HG02973 (cell line): ENCODE data around the gene EP300.
"Not testable (repeated sequence)": the region's sequence is repeated elsewhere in the genome, so short reads cannot be mapped to it uniquely, and the experiment has no call there.

Experiments
- ATAC-seq: cut with Tn5 transposase; IDR thresholded peaks from one replicate; pipeline ENCODE4 v1.9.1; 2021; ENCODE audit warnings: moderate library complexity; ENCODE audit not compliant: unreplicated experiment

Gene EP300

DNA sequence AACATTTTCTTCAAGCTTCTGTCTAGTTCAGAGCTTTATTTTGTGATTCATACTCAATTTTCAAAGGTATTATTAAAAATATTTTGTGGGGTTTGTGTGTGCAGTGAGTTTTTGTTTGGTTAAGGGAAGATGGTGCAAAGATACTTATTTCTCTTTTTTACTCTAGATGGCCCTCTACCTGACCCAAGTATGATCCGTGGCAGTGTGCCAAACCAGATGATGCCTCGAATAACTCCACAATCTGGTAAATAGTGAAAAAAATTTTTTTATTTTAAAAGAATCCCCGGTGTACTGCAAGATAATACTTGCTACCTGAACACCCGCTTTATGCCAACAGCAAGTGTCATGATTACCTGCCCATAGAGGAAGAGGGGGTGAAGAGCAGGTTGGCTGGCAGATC is 54.2 kb downstream of the EP300 start:
- no peak for ATAC-seq

DNA sequence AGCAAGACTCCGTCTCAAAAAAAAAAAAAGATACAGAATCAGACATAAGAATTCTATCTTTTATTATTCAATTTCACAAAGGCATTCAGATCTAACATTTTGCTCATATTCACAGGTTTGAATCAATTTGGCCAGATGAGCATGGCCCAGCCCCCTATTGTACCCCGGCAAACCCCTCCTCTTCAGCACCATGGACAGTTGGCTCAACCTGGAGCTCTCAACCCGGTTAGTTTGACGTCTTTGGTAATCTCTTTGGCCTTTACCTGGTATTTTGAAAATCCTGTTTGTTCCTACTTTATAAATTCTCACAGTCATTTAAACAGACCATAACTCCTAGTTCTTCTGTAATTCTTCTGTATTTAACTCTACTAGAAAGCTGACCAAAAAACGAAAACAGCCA is 55.3 kb downstream of the EP300 start:
- no peak for ATAC-seq

DNA sequence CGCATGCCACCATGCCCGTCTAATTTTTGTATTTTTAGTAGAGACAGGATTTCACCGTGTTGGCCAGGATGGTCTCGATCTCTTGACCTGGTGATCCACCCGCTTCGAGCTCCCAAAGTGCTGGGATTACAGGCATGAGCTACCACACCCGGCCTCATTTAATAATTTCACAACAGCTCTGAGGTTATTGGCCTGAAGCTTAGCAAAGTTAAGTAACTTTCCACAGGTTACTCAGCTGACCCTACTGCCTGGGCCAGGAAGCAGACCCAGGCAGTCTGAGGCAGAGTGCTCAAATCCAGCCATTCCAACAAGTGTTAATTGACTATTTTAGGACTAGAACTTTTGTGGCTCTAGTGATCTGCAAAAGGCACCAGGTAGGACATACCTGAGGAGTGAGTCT is 60.5 kb downstream of the EP300 start:
- no peak for ATAC-seq

DNA sequence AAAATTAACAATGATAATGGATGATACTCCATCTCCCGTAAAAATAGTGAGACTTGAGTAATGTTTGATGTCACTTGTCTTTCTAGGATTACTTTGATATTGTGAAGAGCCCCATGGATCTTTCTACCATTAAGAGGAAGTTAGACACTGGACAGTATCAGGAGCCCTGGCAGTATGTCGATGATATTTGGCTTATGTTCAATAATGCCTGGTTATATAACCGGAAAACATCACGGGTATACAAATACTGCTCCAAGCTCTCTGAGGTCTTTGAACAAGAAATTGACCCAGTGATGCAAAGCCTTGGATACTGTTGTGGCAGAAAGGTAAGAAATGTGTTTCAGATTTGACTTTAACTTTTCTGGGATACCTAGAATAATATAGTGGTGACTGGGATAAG is 64.7 kb downstream of the EP300 start:
- ATAC-seq = no peak

DNA sequence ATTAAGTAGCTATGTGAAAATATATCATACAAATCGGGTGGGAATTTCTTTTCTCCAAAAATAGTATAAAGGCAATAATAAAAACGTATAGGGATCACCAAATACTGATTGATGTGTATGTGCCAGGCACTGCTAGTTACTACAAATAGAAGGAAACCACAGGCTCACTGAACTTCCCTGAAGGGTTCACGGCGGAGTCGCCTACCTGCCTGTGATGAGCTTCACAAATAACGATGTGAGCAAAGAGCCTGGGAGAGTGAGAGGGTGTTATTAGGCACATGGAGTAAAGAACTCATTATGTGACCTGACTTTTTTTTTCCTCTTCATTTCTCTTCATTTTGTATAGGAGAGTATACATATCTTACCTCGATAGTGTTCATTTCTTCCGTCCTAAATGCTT is 76.8 kb downstream of the EP300 start:
- ATAC-seq = no peak

DNA sequence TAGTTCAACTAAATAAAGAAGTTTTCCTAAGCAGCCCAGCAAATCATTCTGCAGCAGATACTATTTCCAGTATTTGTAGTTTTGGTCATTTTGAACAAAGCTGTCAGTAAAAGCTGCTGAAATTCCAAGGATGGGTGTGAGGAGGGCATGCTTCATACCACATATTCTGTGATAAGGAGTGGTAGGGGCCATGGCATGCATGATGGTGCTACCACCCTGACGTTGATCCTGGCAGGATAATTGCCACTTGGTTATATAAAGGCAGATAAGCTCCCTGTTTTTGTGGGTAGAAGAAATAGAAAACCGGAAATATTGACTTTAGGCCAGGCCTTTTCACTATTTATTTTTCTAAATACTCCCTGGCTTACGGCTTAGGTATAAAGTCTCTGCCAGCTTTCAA is 79.6 kb downstream of the EP300 start:
- ATAC-seq = no peak

DNA sequence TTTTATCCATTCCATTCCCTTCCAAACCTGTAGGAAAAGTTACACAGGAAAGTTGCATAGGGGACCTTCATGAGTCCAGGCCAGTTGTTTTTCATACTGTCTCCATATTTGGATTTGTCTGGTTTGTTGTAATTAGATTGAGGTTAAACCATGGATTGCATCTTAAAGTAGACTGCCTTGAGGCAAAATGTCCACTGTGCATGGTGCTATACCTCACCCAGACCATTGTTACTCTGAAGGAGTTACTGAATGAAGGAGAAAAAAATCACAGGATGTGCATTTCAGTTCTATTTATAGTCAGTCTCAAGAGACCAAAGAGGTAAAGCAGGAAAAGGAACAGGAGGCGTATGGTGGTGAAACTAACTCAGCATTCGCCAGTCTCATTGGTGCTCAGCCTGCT is 83.2 kb downstream of the EP300 start:
- ATAC-seq = no peak

DNA sequence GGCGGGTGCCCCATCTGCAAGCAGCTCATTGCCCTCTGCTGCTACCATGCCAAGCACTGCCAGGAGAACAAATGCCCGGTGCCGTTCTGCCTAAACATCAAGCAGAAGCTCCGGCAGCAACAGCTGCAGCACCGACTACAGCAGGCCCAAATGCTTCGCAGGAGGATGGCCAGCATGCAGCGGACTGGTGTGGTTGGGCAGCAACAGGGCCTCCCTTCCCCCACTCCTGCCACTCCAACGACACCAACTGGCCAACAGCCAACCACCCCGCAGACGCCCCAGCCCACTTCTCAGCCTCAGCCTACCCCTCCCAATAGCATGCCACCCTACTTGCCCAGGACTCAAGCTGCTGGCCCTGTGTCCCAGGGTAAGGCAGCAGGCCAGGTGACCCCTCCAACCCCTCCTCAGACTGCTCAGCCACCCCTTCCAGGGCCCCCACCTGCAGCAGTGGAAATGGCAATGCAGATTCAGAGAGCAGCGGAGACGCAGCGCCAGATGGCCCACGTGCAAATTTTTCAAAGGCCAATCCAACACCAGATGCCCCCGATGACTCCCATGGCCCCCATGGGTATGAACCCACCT is 84.7 kb downstream of the EP300 start:
- ATAC-seq = no peak

DNA sequence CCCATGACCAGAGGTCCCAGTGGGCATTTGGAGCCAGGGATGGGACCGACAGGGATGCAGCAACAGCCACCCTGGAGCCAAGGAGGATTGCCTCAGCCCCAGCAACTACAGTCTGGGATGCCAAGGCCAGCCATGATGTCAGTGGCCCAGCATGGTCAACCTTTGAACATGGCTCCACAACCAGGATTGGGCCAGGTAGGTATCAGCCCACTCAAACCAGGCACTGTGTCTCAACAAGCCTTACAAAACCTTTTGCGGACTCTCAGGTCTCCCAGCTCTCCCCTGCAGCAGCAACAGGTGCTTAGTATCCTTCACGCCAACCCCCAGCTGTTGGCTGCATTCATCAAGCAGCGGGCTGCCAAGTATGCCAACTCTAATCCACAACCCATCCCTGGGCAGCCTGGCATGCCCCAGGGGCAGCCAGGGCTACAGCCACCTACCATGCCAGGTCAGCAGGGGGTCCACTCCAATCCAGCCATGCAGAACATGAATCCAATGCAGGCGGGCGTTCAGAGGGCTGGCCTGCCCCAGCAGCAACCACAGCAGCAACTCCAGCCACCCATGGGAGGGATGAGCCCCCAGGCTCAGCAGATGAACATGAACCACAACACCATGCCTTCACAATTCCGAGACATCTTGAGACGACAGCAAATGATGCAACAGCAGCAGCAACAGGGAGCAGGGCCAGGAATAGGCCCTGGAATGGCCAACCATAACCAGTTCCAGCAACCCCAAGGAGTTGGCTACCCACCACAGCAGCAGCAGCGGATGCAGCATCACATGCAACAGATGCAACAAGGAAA is 85.4 kb downstream of the EP300 start:
- no peak for ATAC-seq

DNA sequence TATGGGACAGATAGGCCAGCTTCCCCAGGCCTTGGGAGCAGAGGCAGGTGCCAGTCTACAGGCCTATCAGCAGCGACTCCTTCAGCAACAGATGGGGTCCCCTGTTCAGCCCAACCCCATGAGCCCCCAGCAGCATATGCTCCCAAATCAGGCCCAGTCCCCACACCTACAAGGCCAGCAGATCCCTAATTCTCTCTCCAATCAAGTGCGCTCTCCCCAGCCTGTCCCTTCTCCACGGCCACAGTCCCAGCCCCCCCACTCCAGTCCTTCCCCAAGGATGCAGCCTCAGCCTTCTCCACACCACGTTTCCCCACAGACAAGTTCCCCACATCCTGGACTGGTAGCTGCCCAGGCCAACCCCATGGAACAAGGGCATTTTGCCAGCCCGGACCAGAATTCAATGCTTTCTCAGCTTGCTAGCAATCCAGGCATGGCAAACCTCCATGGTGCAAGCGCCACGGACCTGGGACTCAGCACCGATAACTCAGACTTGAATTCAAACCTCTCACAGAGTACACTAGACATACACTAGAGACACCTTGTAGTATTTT is 86.1 kb downstream of the EP300 start:
- no peak for ATAC-seq

DNA sequence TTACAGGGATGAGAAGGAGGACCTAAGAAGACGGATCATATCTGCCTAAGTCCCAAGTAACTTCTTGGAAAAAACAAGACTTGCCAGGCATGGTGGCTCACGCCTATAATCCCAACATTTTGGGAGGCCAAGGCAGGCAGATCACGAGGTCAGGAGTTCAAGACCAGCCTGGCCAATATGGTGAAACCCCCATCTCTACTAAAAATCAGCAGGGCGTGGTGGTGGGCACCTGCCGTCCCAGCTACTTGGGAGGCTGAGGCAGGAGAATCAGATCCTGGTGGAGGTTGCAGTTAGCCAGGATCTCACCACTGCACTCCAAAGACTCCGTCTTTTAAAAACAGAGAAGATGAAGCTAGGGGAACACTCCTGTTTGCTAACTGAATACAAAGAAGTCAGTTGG is 88.0 kb downstream of the EP300 start:
- not testable (repeated sequence) for ATAC-seq

DNA sequence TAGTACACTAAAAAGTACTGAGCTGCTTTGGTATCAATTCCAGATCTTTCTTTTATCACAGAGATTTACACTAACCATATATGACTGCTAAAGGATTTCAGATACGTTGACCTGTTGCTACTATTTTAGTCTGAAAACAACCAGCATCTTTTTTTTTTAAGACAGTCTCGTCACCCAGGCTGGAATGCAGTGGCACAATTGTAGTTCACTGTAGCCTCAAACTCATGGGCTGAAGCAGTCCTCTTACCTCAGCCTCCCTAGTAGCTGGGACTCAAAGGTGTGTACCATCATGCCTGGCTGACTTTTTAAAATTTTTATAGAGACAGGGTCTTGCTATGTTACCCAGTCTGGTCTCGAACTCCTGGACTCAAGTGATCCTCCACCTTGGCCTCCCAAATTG is 88.5 kb downstream of the EP300 start:
- ATAC-seq = no peak

DNA sequence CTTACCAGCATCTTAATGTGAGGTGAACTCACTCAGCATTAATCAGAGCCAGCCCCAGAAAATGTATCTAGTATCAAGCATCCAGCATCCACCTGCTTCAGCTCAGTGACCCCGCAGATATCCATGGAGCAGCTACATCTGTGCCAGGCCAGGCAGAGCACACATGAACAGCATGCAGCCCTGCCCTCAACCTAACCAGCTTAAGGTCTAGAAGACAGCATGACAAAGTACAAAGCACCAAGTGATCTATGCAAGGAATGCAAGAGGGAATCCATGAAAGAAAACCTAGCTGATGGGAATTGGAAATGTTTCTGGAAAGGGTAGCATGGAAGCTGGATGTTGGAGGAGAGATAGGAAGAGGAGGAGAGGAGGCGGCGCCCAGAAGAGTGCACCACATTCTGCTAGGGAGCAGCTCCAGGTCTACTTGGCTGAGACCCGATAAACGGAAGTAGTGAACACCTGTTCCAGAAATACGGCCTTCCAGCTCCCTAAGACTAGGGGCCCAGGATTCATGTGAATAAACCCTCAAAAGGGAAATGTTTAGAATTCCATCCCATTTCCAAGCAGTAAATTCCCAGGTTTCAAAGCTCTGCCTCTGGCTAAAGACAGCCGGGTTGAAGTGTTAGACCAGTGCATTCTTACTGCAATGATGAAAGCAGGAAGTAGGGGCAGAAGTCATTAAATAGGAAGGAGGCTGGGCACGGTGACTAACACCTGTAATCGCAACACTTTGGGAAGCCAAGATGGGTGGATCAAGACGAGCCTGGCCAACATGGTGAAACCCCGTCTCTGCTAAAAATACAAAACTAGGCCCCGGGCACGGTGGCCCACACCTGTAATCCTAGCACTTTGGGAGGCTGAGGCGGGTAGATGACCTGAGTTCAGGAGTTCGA is 89.2 kb downstream of the EP300 start:
- no peak for ATAC-seq

DNA sequence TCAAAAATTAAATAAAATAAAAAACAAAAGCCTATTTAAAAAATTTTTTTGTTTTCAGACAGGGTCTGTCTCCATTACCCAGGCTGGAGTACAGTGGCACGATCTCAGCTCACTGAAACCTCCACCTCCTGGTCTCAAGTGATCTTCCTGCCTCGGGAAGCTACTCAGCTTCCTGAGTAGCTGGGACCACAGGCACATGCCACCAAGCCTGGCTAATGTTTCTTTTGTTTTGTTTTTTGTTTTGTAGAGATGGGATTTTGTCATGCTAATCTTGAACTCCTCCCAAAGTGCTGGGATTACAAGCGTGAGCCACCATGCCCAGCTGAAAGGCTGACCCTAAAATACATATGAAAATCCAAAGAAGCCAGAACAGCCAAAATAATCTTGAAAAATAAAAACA is 92.3 kb downstream of the EP300 start:
- no peak for ATAC-seq

DNA sequence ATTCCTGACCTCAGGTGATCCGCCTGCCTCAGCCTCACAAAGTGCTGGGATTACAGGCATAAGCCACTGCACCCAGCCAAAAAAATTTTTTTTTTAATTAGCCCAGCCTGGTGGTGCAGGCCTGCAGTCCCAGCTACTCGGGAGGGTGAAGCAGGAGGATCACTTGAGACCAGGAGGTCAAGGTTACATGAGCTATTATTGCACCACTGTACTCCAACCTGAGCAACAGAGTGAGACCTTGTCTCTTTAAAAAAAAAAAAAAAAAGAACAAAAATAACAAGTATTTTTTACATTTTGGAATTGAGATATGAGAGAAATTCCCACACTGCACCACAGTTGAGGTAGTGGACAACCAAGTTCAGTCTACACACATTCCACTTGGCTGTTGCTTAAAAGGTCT is 99.1 kb downstream of the EP300 start:
- ATAC-seq = no peak

DNA sequence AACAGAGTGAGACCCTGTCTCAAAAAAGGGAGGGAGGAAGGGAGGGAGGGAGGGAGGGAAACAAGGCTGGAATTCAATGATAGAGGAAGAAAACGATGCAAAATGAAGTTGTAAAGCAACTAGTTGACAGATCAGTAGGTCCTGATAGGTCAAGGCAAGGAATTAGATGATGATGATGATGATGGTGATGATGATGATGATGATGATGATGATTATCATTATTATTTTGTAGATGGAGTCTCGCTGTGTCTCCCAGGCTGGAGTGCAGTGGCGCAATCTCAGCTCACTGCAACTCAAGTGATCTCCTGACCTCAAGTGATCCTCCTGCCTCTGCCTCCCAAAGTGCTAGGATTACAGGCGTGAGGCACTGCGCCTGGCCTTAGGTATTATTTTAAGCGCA is 101.4 kb downstream of the EP300 start:
- no peak for ATAC-seq

DNA sequence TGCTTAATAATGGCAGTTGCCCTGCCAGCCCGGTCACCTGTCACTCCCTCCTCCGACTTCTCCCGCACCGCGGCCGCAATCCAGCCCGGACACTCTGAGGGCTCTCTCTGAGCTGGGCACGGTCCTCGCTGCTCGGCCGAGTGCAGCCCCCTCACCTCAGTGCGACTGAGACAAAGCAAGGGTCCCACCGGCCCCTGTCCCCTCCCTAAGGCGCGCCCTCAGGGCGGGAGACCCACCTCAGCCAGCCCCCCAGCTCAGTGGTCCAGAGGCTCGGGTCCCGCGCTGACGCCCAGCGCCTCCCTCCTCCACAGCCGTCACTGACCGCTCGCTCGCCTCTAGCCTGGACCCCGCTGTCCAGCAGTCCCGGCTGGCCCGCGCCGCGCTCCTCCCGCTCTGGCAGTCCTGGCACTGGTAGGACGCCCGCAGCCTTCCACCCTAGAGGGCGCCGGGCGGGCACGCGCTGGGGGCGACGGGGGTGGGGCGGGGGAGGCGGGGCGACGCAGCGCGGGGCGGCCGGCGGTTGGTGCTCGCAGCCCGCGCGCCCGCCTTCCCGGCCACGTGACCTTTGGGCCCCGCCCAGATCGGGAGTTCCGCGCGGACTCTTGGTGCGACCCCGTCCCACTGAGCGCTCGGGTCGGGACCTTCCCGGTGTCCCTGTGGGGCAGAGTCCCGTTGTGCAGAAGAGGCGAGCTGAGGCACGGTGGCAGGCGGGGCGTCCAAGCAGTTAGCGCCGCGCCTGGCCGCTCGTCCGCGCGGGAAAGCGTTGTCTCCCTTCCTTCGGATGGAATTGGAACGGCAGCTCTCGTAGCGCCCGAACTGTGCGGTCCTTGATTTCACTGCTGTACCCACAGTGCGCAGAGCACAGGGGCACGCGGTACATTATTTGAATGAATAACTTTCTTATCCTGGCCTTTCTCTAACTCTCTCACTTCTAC is 104.9 kb downstream of the EP300 start:
- peak; percentile 81 for ATAC-seq

DNA sequence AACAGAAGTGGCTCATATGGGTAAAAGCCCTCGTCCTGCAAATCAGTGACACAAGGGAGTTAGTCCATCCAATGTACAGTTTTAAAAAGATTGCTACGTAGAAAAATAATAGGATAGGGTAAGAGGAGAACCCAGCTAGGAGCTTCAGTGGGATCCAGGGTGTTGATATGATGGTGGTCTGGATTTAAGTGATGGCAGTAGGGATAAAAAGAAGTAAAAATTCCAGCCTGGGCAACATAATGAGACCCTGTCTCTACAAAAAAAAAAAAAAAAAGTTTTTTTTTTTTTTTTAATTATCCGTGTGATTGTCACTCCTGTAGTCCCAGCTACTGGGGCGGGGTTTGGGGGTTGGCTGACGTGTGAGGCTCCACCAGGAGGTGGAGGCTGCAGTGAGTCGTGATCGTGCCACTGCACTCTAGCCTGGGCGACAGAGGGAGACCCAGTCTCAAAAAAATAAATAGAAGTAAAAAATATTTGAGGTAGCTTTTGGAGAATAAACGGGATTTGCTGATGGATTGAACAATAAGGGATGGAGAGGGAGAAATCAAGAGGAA is 105.7 kb downstream of the EP300 start:
- no peak for ATAC-seq

DNA sequence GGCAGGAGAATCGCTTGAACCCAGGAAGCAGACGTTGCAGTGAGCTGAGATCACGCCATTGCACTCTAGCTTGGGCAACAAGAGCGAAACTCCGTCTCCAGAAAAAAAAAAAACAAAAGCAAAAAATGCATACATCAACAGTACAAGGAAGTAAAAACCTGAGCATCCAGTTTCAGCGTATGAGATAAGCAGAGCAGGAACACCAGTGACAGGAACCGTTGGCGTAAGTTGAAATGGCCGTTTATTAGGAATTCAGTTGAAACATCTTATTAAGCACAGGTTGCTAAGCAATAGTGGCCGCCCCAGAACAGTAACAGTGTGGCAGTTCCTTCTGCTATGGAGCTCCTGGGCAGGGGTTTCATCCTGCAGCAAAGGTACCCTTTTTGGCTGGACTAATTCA is 108.7 kb downstream of the EP300 start:
- no peak for ATAC-seq

DNA sequence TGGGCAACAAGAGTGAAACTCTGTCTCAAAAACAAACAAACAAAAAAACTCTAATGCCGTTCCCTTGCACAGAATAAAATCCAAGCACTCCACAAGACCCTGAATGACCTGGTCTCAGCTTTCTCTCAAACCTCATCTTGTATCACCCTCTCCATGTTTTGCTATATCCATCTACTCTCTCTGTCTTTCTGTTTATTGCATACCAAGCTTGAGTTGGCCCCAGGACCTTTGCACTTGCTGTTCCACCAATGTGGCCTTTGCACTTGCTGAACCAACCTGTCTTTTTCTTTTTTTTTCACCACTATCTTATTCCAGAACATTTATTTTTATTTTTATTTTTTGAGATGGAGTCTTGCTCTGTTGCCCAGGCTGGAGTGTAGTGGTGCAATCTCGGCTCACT is 110.7 kb downstream of the EP300 start:
- no peak for ATAC-seq
